Gastrocnemius medialis (tissue), 4 donors: ENCODE data around the gene TMEM201.

Experiments used
- POLR2A ChIP-seq, 2 donors: fragments of 450-650 bp; IDR thresholded peaks; one replicate each; pipeline ENCODE4 v1.6.1; 2017; ENCODE audit warnings: antibody characterized with exemption in 2 of 2, mild to moderate bottlenecking in 2 of 2, moderate library complexity in 2 of 2
- TF ChIP-seq, protein P1 (sequence below), 5 experiments: fragments of 450-650 bp in 3 of 5; fragments of 200-600 bp in 2 of 5; sonication (generic) in 2 of 5; IDR thresholded peaks in 4 of 5; conservative IDR thresholded peaks in 1 of 5; 1 replicate in 4 of 5; 2 replicates in 1 of 5; pipeline ENCODE4 v1.5.1; 2016 to 2019; ENCODE audit warnings: antibody characterized with exemption in 5 of 5, mild to moderate bottlenecking in 3 of 5, moderate library complexity in 3 of 5

DNA sequence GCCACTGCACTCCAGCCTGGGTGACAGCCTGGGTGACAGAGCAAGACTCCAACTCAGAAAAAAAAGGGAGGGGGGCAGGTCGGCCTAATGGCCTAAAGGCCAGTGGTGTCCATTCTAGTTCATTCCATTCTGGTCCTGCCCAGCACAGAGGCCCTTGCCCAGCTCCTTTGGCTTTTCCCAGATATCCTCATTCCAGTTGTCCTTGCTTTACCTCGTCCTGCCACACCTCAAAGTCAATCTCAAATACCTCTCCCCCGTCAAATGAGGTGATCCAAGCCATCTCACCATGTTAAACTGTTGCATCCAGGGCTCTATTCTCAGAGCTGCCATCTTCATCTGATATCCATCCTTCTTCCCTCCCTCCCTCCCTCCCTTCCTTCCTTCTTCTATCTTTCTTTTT lies 42.9 kb downstream of the TMEM201 start:
- no peak for TF ChIP-seq POLR2A (IDR thresholded peaks at IDR 0.05)
- TF ChIP-seq, protein P1, sequence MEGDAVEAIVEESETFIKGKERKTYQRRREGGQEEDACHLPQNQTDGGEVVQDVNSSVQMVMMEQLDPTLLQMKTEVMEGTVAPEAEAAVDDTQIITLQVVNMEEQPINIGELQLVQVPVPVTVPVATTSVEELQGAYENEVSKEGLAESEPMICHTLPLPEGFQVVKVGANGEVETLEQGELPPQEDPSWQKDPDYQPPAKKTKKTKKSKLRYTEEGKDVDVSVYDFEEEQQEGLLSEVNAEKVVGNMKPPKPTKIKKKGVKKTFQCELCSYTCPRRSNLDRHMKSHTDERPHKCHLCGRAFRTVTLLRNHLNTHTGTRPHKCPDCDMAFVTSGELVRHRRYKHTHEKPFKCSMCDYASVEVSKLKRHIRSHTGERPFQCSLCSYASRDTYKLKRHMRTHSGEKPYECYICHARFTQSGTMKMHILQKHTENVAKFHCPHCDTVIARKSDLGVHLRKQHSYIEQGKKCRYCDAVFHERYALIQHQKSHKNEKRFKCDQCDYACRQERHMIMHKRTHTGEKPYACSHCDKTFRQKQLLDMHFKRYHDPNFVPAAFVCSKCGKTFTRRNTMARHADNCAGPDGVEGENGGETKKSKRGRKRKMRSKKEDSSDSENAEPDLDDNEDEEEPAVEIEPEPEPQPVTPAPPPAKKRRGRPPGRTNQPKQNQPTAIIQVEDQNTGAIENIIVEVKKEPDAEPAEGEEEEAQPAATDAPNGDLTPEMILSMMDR (IDR thresholded peaks at IDR 0.05 in 4 of 5, conservative IDR thresholded peaks at IDR 0.05 in 1 of 5) = no peak
